Left renal pelvis (tissue), 4 donors: ENCODE results near the gene FNDC11. TPM values are rescaled to one million over a fixed set of nuclear protein-coding genes. Genes with fewer than 3 reads are reported as not detected.
"Not testable (repeated sequence)": the region's sequence is repeated elsewhere in the genome, so short reads cannot be mapped to it uniquely, and the experiment has no call there.

Experiments
- DNase-seq, 4 donors: peaks; one replicate each; pipeline ENCODE4 v3.0.0-alpha.2; 2013; ENCODE audit warnings: low read depth in 4 of 4, low spot score in 3 of 4
- polyA plus RNA-seq, 4 donors: library from polyadenylated mRNA; unstranded; fragments of 120-200 nt; gene quantifications; one replicate each; pipeline ENCODE4 v1.2.1, GENCODE V29; 2013; ENCODE audit not compliant: insufficient read length in 4 of 4

The FNDC11 gene
- 1 to 10 TPM in 3 of 4 donors, under 1 TPM in 1; 0.31 to 1.8 (median 1.2) TPM for polyA plus RNA-seq

GRCh38 chr20:63553933-63554290 is at the start of gene FNDC11:
FNDC11 (plus strand) TSS chr20:63554159; CDS start chr20:63555664, 1,505 bp downstream.
- no peak for DNase-seq

- DNase-seq: no peak
These were observed 49.3 kb upstream of the FNDC11 start for GRCh38 chr20:63504642-63505041.

- DNase-seq: no peak
These were observed 48.7 kb upstream of the FNDC11 start for GRCh38 chr20:63505281-63505680.

GRCh38 chr20:63505723-63506122 is 48.2 kb upstream of the FNDC11 start:
- no peak for DNase-seq

- no peak for DNase-seq
These were observed 46.7 kb upstream of the FNDC11 start for GRCh38 chr20:63507083-63507743.

- no peak for DNase-seq
These were observed 45.7 kb upstream of the FNDC11 start for GRCh38 chr20:63508072-63508768.

GRCh38 chr20:63509088-63509564 is 44.8 kb upstream of the FNDC11 start:
- DNase-seq: no peak

GRCh38 chr20:63513207-63513606 is 40.8 kb upstream of the FNDC11 start:
- DNase-seq: no peak

GRCh38 chr20:63514520-63514919 is 39.4 kb upstream of the FNDC11 start:
- DNase-seq: not testable (repeated sequence)

GRCh38 chr20:63517376-63518309 is 36.3 kb upstream of the FNDC11 start:
- DNase-seq: no peak

- DNase-seq: no peak
These were observed 35.6 kb upstream of the FNDC11 start for GRCh38 chr20:63518351-63518861.

GRCh38 chr20:63518946-63519667 is 34.9 kb upstream of the FNDC11 start:
- no peak for DNase-seq

- peak in 1 of 4 donors; percentile 44 for DNase-seq
These were observed 34.1 kb upstream of the FNDC11 start for GRCh38 chr20:63519668-63520503.

GRCh38 chr20:63520504-63520933 is 33.4 kb upstream of the FNDC11 start, which contains the start of gene PPDPF:
PPDPF (plus strand) TSS chr20:63520765; CDS start chr20:63521309, 544 bp downstream.
- peak; percentile 64 to 83 (median 78) for DNase-seq

- DNase-seq: peak in 2 of 4 donors; percentile 54 to 66
These were observed 32.9 kb upstream of the FNDC11 start for GRCh38 chr20:63520934-63521601.

GRCh38 chr20:63521602-63522001 is 32.4 kb upstream of the FNDC11 start:
- no peak for DNase-seq

- DNase-seq: no peak
These were observed 31.7 kb upstream of the FNDC11 start for GRCh38 chr20:63522091-63522868.
